Spleen (tissue), 11 donors: Measurements from ENCODE around the gene RBFOX1. TPM values are rescaled to one million over a fixed set of nuclear protein-coding genes. Genes with fewer than 3 reads are reported as not detected.

Experiments used
- DNase-seq: peaks from one replicate; pipeline ENCODE4 v3.0.0-alpha.2; 2020
- H3K27ac ChIP-seq, 8 donors: fragments of 200-600 bp; sonication (generic) in 7 of 8; 1 replicate in 4 of 8; 2 replicates in 4 of 8; pipeline versions ENCODE4 v1.5.0 to v1.8.0; 2016 to 2021; ENCODE audit warnings: inconsistent platforms in 4 of 8, mild to moderate bottlenecking in 4 of 8, moderate library complexity in 1 of 8
- H3K27me3 ChIP-seq, 7 donors: fragments of 200-600 bp; sonication (generic) in 6 of 7; replicated peaks in 1 of 7; 1 replicate in 4 of 7; 2 replicates in 3 of 7; pipeline versions ENCODE4 v1.5.0 to v1.8.0; 2016 to 2021; ENCODE audit warnings: inconsistent platforms in 3 of 7, mild to moderate bottlenecking in 1 of 7
- H3K36me3 ChIP-seq, 6 donors: fragments of 200-600 bp; sonication (generic) in 5 of 6; 1 replicate in 4 of 6; 2 replicates in 2 of 6; pipeline versions ENCODE4 v1.5.0 to v1.8.0; 2016 to 2021; ENCODE audit warnings: inconsistent platforms in 2 of 6
- H3K4me1 ChIP-seq, 6 donors: fragments of 200-600 bp; sonication (generic) in 5 of 6; 1 replicate in 3 of 6; 2 replicates in 3 of 6; pipeline versions ENCODE4 v1.5.0 to v1.8.0; 2016 to 2021; ENCODE audit warnings: inconsistent platforms in 3 of 6
- H3K4me3 ChIP-seq, 8 donors: fragments of 200-600 bp; sonication (generic) in 7 of 8; 1 replicate in 4 of 8; 2 replicates in 4 of 8; pipeline versions ENCODE4 v1.5.0 to v1.8.0; 2016 to 2021; ENCODE audit warnings: inconsistent platforms in 4 of 8, mild to moderate bottlenecking in 4 of 8, moderate library complexity in 2 of 8
- H3K9me3 ChIP-seq, 8 donors: fragments of 200-600 bp; sonication (generic) in 7 of 8; 1 replicate in 4 of 8; 2 replicates in 4 of 8; pipeline versions ENCODE4 v1.5.0 to v1.8.0; 2016 to 2021; ENCODE audit warnings: inconsistent platforms in 4 of 8
- CTCF ChIP-seq, 11 experiments: fragments of 200-600 bp in 7 of 11; fragments of 450-650 bp in 4 of 11; sonication (generic) in 4 of 11; IDR thresholded peaks in 8 of 11; conservative IDR thresholded peaks in 3 of 11; 1 replicate in 7 of 11; 2 replicates in 4 of 11; pipeline versions ENCODE4 v1.4.0 to v1.8.0; 2016 to 2021; ENCODE audit warnings: antibody characterized with exemption in 11 of 11, inconsistent platforms in 4 of 11, mild to moderate bottlenecking in 1 of 11
- POLR2A ChIP-seq, 3 donors: fragments of 450-650 bp; IDR thresholded peaks; one replicate each; pipeline ENCODE4 v1.5.1; 2017; ENCODE audit warnings: antibody characterized with exemption in 3 of 3, mild to moderate bottlenecking in 1 of 3
- POLR2AphosphoS5 ChIP-seq, 3 donors: sonication (generic); formaldehyde crosslinking; IDR thresholded peaks; one replicate each; pipeline ENCODE4 v1.5.1; 2017; ENCODE audit warnings: antibody characterized with exemption in 3 of 3
- WGBS, 5 donors: extraction: QIAGEN DNeasy Blood & Tissue Kit in 3 of 5; methylation state at CpG; one replicate each; pipeline versions ENCODE4 v1.1.5 to v1.1.7; 2013 to 2018; 5-methylcytosine and 5-hydroxymethylcytosine counted together
- intact Hi-C: fragments of 100-400 bp; cut with DNase I; formaldehyde crosslinking; loops from one replicate; pipeline ENCODE4 v1.15.0; 2023; ENCODE audit warnings: low total_unique reads
- polyA plus RNA-seq, 3 donors: library from polyadenylated mRNA; stranded (reverse); fragments of 200-250 nt; gene quantifications; one replicate each; pipeline ENCODE4 v1.2.1, GENCODE V29; 2013
- total RNA-seq, 7 donors: library from RNA; depleted of rRNA in 3 of 7; stranded (reverse); fragments of >200 nt in 3 of 7; fragmentation: NEBNext Ultra II Directional in 4 of 7; extraction: Animal tissue kit (Norgen Biotek cat#: 25700) in 4 of 7; gene quantifications; one replicate each; pipeline versions ENCODE4 v1.1.0 to v1.2.1, GENCODE V29; 2016 to 2021
- donor health status: healthy with polysubstance abuse.
- donor health status: DM: no; HTN: no; CAD: no; lungs with moderate emphysema.
- donor health status: DM: no; HTN: no; CAD: no.
- donor health status: Bipolar disorder and iron deficiency.
- donor health status: healthy.
- donor health status: DM: no; HTN: no; CAD: no.
- donor health status: DM: yes; HTN: yes; CAD: no.

The RBFOX1 gene
- total and polyA plus RNA-seq, 10 donors: 0.07 to 0.13 TPM; not detected in 8

- no peaks in the 10 kb centered on the region for H3K27me3 ChIP-seq
- H3K9me3 ChIP-seq: peaks cover 0 to 19% (median 0%) of the 10 kb centered on the region in 8 donors
- H3K4me1 ChIP-seq: no peaks in the 10 kb centered on the region
- intact Hi-C loops: no loop called here
- TF ChIP-seq POLR2AphosphoS5 (IDR thresholded peaks at IDR 0.05): no peak
- no peak for TF ChIP-seq CTCF (IDR thresholded peaks at IDR 0.05 in 8 of 11, conservative IDR thresholded peaks at IDR 0.05 in 3 of 11)
- no peak for TF ChIP-seq POLR2A (IDR thresholded peaks at IDR 0.05)
- no peaks in the 10 kb centered on the region for H3K36me3 ChIP-seq
- no peak overlapping the region for H3K4me3 ChIP-seq
- no peak overlapping the region for H3K27ac ChIP-seq
- WGBS, 5 donors: 81 to 92% (median 90%) methylated on average over 6 of the region's 6 CpGs
- DNase-seq: no peak
Observed at GRCh38 chr16:7526736-7527135, 194.1 kb downstream of the RBFOX1 start.

- WGBS, 5 donors: 88 to 94% (median 92%) methylated on average over 6 of the region's 6 CpGs
- Histone ChIP-seq H3K27ac (no peak overlapping the region), H3K27me3 (no peaks in the 10 kb centered on the region), H3K4me1 (no peaks in the 10 kb centered on the region), H3K9me3 (peaks cover 0 to 43% (median 3%) of the 10 kb centered on the region in 8 donors), H3K4me3 (no peak overlapping the region), H3K36me3 (no peaks in the 10 kb centered on the region)
- TF ChIP-seq POLR2AphosphoS5 (IDR thresholded peaks at IDR 0.05): no peak
- TF ChIP-seq CTCF (IDR thresholded peaks at IDR 0.05 in 8 of 11, conservative IDR thresholded peaks at IDR 0.05 in 3 of 11): no peak
- no peak for TF ChIP-seq POLR2A (IDR thresholded peaks at IDR 0.05)
- no peak for DNase-seq
- intact Hi-C loops: no loop called here
Observed at GRCh38 chr16:7532534-7532933, 199.9 kb downstream of the RBFOX1 start.

DNA sequence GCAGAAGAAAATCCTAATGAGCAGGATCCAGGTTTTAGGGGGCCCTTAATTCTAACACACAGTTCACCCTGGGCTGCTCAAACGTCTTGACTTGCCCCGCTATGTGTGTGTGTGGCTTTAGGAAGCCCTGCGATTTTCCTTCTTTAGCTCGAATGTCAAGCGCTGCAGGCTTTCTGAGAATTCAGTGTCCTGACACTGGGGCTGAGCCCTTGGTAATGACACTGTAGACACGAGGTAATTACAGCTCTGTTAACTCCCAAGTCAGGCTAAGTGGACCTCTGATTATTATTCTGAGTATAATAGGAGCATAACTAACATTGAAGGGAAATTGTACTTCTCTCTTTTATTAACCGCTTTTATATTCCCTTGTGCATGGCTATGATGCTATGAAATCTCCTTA is 202.1 kb downstream of the RBFOX1 start:
- DNase-seq: no peak
- H3K4me3 ChIP-seq: no peak overlapping the region
- H3K27me3 ChIP-seq: no peaks in the 10 kb centered on the region
- no peaks in the 10 kb centered on the region for H3K36me3 ChIP-seq
- H3K27ac ChIP-seq: no peak overlapping the region
- peaks cover 0 to 49% (median 10%) of the 10 kb centered on the region in 8 donors for H3K9me3 ChIP-seq
- intact Hi-C loops: no loop called here
- WGBS, 5 donors: 73 to 78% (median 76%) methylated on average over 7 of the region's 7 CpGs
- no peaks in the 10 kb centered on the region for H3K4me1 ChIP-seq
- no peak for TF ChIP-seq CTCF (IDR thresholded peaks at IDR 0.05 in 8 of 11, conservative IDR thresholded peaks at IDR 0.05 in 3 of 11)
- TF ChIP-seq POLR2A (IDR thresholded peaks at IDR 0.05): no peak
- no peak for TF ChIP-seq POLR2AphosphoS5 (IDR thresholded peaks at IDR 0.05)

GRCh38 chr16:7541026-7541425 is 208.4 kb downstream of the RBFOX1 start:
- no peaks in the 10 kb centered on the region for H3K4me1 ChIP-seq
- H3K36me3 ChIP-seq: no peaks in the 10 kb centered on the region
- 46 to 71% (median 55%) methylated on average over 3 of the region's 3 CpGs for WGBS, 5 donors
- intact Hi-C loops: no loop called here
- no peak overlapping the region for H3K4me3 ChIP-seq
- H3K9me3 ChIP-seq: peaks cover 0 to 36% (median 13%) of the 10 kb centered on the region in 8 donors
- TF ChIP-seq POLR2A (IDR thresholded peaks at IDR 0.05): no peak
- no peak for TF ChIP-seq CTCF (IDR thresholded peaks at IDR 0.05 in 8 of 11, conservative IDR thresholded peaks at IDR 0.05 in 3 of 11)
- no peak for TF ChIP-seq POLR2AphosphoS5 (IDR thresholded peaks at IDR 0.05)
- no peak overlapping the region for H3K27ac ChIP-seq
- H3K27me3 ChIP-seq: no peaks in the 10 kb centered on the region
- no peak for DNase-seq
